Subcutaneous adipose tissue (tissue), 4 donors: ENCODE results near the gene ABR. TPM values are rescaled to one million over a fixed set of nuclear protein-coding genes. Genes with fewer than 3 reads are reported as not detected.

Source experiments
- CTCF ChIP-seq: fragments of 450-650 bp; IDR thresholded peaks from one replicate; pipeline ENCODE4 v1.5.1; 2016; ENCODE audit warnings: low read depth, mild to moderate bottlenecking, control low read depth, antibody characterized with exemption, moderate library complexity
- total RNA-seq, 4 donors: library from RNA; depleted of rRNA; stranded (reverse); fragments of >200 nt; gene quantifications; one replicate each; pipeline ENCODE4 v1.1.0, GENCODE V29; 2016

Gene ABR
- total RNA-seq, 4 donors from 2014 or later = 53.8 to 82.8 (median 70.8) TPM

GRCh38 chr17:1060991-1061390, 118.8 kb downstream of the ABR start:
- no peak for TF ChIP-seq CTCF

DNA sequence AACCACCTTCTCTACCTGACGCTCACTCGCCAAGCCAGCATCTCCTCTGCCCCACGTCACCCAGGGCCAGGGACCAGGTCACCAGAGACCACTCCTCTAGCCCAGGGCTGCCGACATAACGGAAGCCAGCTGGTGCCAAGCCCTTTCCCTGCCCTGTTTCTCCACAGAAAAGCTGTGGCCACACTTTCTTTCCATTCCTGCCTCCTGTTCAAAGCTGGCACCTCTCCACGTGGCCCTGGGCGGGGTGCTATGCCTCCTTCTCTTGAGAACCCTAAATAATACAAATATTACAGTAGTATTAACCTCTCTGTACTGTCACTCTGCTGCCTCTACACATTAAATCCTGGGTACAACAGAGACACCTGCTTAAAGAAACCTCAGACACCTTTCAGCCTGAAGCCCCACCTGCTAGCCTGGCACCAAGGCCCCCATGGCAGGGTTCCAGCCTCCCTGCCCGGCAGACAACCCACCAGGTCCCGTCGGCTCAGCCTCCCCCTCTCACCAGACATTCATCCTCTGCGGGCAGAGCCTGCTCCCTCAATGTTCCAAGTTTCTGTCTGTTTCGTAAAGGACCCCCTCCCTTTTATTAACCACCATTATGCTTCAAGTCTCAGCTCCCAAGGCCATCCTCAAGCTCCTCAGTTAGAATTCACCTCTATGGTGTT, 120.5 kb downstream of the ABR start:
- no peak for TF ChIP-seq CTCF

DNA sequence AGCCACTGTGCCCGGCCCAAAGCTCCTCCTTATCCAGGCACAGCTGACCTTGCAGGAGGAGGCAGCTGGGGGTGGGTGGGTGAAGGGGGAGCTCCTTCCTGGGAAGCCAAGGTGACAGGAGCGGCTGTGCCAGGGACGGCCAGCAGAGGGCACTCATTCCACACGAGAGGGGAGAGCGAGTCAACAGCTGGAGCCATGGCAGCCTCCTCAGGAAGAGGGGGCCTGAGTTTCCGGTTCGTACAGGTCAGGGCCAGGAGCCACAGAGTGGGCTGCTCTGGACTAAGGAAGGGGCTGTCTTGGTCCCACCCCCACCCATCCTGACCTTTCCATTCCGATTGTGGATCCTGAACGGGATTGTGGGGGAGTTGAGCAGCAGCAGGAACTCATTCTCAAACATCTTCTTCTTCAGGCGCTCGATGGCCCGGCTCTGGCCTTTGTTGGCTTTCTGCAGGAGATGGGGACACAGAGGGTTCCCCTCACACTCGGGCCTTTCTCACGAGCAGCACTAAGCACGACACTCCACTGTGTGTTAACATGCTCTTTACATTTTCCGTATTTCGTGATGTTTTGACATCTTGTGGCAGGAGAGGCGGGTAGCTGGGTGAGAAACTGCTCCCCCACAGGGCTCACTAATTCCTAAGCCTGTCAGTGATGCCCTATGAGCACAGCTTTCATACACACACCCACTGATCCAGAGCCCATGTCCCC, 121.2 kb downstream of the ABR start:
- no peak for TF ChIP-seq CTCF

DNA sequence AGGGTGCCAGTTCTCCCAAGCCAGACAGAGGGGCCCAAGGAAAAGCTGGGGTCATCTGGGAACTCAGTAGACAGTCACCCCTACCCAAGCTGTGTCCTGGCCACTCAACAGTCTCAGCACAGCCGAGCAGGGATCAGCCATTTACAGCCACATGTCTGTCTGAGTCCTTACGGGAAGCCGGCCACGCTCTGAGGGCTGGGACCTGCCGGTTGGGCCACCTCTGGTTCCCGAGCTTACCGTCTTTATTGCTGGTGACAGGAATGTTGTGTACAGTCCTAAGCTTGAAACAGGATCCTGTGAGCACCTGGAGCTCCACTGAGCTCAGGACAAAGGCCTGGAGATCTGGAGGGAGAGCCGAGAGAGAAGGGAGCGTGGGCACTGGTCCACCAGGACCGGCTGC, 123.0 kb downstream of the ABR start:
- TF ChIP-seq CTCF = no peak

DNA sequence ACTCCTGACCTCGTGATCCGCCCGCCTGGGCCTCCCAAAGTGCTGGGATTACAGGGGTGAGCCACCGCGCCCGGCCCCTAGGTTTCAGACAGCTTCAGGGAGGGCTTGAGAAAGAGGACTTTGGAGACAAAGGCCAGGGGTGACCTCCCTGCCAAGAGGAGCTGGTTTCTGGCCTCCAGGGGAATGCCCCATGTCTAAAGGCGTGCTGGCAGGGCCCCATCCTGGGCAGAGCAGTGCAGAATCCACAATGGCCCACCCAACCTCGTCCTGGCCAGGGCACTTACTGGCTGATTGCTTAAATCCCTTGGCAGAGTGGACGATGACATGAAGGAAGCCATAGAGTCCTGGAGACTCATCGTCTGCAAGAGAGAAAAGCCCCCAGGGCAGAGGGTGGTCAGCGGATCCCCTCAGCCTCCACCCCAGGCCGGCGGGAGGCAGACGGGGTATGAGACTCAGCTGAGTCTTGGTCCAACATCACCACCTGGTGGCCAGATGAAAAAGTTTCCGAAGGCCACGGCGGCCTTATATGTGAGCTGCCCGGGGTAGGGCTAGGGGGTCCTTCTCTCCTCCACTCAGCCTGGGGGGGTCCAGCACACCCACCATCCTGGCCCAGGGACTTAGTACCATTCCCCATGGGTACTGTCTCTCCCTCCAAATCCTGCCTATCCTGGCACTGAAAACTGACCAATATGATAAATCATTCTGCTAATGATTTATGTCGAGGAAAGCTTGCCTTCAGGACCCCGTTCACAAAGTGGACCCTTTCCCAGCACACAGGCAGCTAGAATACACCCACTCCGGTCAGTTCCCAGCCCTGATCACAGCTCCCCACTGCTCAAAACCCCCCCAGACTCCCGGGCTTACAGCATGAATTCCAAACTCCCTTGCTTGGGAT, 123.8 kb downstream of the ABR start:
- TF ChIP-seq CTCF = no peak

DNA sequence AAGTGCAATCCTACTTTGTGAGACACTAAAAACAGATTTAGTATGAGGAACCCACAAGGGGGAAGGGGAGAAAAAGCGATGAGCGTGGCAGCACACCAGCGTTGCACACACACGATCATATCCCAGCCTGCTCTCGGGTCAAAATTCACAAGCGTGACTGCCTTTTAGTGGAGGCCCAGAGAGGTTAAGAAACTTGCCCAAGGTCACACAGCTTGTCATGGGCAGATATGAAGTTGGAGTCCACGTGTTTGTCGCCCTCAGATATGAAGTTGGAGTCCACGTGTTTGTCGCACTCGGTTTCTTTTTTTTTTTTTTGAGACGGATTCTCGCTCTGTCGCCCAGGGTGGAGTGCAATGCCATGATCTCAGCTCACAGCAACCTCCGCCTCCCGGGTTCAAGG, 124.5 kb downstream of the ABR start:
- no peak for TF ChIP-seq CTCF

- TF ChIP-seq CTCF = no peak
Observed at GRCh38 chr17:1054656-1055055, 125.1 kb downstream of the ABR start.
